T-cell (primary cell): Measurements from ENCODE around the gene A3GALT2. TPM values are rescaled to one million over a fixed set of nuclear protein-coding genes. Genes with fewer than 3 reads are reported as not detected.

Experiments used
- ATAC-seq, 4 experiments: fragments of 200-7000 bp in 3 of 4; fragments of 150-1000 bp in 1 of 4; cut with Tn5 transposase; replicated peaks in 1 of 4; 1 replicate in 3 of 4; 2 replicates in 1 of 4; pipeline ENCODE4 v1.10.0; 2021; ENCODE audit warnings: moderate library complexity in 3 of 4, mild to moderate bottlenecking in 2 of 4, moderate number of reproducible peaks in 1 of 4
- CTCF ChIA-PET, 2 donors: fragments of 300-600 bp; sonication (Branson Sonifier 250); formaldehyde crosslinking; loops; one replicate each; lab custom pipeline; 2022; ENCODE audit warnings: antibody characterized with exemption in 2 of 2; lab: Charles Lee
- POLR2A ChIA-PET, 2 donors: fragments of 300-600 bp; sonication (Branson Sonifier 250); formaldehyde crosslinking; loops; one replicate each; lab custom pipeline; 2022; ENCODE audit warnings: antibody characterized with exemption in 2 of 2; lab: Charles Lee
- DNase-seq, 35 experiments: peaks; one replicate each; pipeline versions ENCODE4 v3.0.0 to v3.0.0-alpha.2; 2013 to 2023
- H3K27ac ChIP-seq: one replicate; pipeline ENCODE4 v1.5.1; 2013; ENCODE audit warnings: low read length
- H3K27me3 ChIP-seq, 2 experiments: replicated peaks in 1 of 2; 1 replicate in 1 of 2; 2 replicates in 1 of 2; pipeline versions ENCODE4 v1.6.1 to v1.7.0; 2013; ENCODE audit warnings: low read length in 1 of 2, mixed read lengths in 1 of 2; ENCODE audit not compliant: control insufficient read depth in 2 of 2, insufficient read depth in 2 of 2; ENCODE audit errors: extremely low read depth in 1 of 2
- H3K36me3 ChIP-seq, 2 donors: 1 replicate in 1 of 2; 2 replicates in 1 of 2; pipeline versions ENCODE4 v1.6.1 to v1.7.0; 2013; ENCODE audit warnings: low read length in 1 of 2; ENCODE audit not compliant: control insufficient read depth in 2 of 2, insufficient read depth in 1 of 2; ENCODE audit errors: extremely low read depth in 1 of 2
- H3K4me1 ChIP-seq, 2 experiments: 1 replicate in 1 of 2; 2 replicates in 1 of 2; pipeline versions ENCODE4 v1.6.1 to v1.7.0; 2013; ENCODE audit warnings: low read length in 2 of 2, mixed read lengths in 1 of 2; ENCODE audit not compliant: insufficient read depth in 2 of 2, control insufficient read depth in 1 of 2; ENCODE audit errors: extremely low read depth in 1 of 2
- H3K4me3 ChIP-seq, 2 donors: 1 replicate in 1 of 2; 2 replicates in 1 of 2; pipeline versions ENCODE4 v1.5.1 to v1.7.0; 2013; ENCODE audit warnings: mild to moderate bottlenecking in 2 of 2, low read length in 1 of 2, moderate library complexity in 1 of 2; ENCODE audit not compliant: control insufficient read depth in 1 of 2; ENCODE audit errors: extremely low read depth in 1 of 2
- H3K9me3 ChIP-seq: 2 replicates; pipeline ENCODE4 v1.7.0; 2013
- H3K27ac Mint-ChIP-seq, 2 donors: one replicate each; pipeline ENCODE4 v1.8.0; 2020 to 2021; ENCODE audit warnings: mild to moderate bottlenecking in 2 of 2, mixed read lengths in 2 of 2
- H3K27me3 Mint-ChIP-seq, 2 donors: one replicate each; pipeline ENCODE4 v1.8.0; 2021 to 2022; ENCODE audit warnings: mixed read lengths in 2 of 2
- H3K36me3 Mint-ChIP-seq: one replicate; pipeline ENCODE4 v1.8.0; 2021; ENCODE audit warnings: mixed read lengths
- H3K4me1 Mint-ChIP-seq, 3 donors: one replicate each; pipeline ENCODE4 v1.8.0; 2020 to 2022; ENCODE audit warnings: mixed read lengths in 3 of 3, mild to moderate bottlenecking in 1 of 3
- H3K4me3 Mint-ChIP-seq, 3 donors: one replicate each; pipeline ENCODE4 v1.8.0; 2020 to 2022; ENCODE audit warnings: mild to moderate bottlenecking in 3 of 3, mixed read lengths in 3 of 3, moderate library complexity in 3 of 3
- H3K9me3 Mint-ChIP-seq, 3 donors: one replicate each; pipeline ENCODE4 v1.8.0; 2020 to 2022; ENCODE audit warnings: mixed read lengths in 3 of 3
- WGBS: methylation state at CpG from one replicate; pipeline ENCODE4 v1.1.5; 2013; ENCODE audit warnings: missing lambda C conversion rate; ENCODE audit not compliant: insufficient coverage; 5-methylcytosine and 5-hydroxymethylcytosine counted together
- total RNA-seq, 35 experiments: library from RNA in 6 of 35; stranded (reverse) in 6 of 35; fragments of 120-200 nt in 1 of 35; gene quantifications; one replicate each; pipeline versions ENCODE4 v1.2.1 to v1.2.4 and lab custom pipeline; 2013 to 2026

A3GALT2 gene
- total RNA-seq, 5 donors from 2014 or later (not counting 1 experiment from before 2014, with no cell fraction given) = 0.26 TPM; not detected in 4

- ChIA-PET CTCF (no interaction called here), POLR2A (no interaction called here)
- Histone ChIP-seq H3K27ac (no peak overlapping the region), H3K4me3 (no peak overlapping the region), H3K9me3 (no peaks in the 10 kb centered on the region), H3K27me3 (no peaks in the 10 kb centered on the region), H3K36me3 (peaks cover 9 to 24% of the 10 kb centered on the region in 2 donors), H3K4me1 (peaks cover 0 to 3% of the 10 kb centered on the region in 2 experiments)
- no peak for ATAC-seq
- Mint-ChIP-seq H3K27ac (no peak overlapping the region), H3K9me3 (no peaks in the 10 kb centered on the region), H3K36me3 (peaks cover 14% of the 10 kb centered on the region), H3K27me3 (no peaks in the 10 kb centered on the region), H3K4me3 (no peak overlapping the region), H3K4me1 (peaks cover 40 to 54% (median 46%) of the 10 kb centered on the region in 3 donors)
- WGBS = 98% methylated on average over 5 of the region's 6 CpGs
- no peak for DNase-seq
These were observed 16.5 kb upstream of the A3GALT2 start for GRCh38 chr1:33337441-33337840.

GRCh38 chr1:33336580-33336979 is 15.7 kb upstream of the A3GALT2 start:
- POLR2A ChIA-PET = interaction anchor here in 1 of 2 donors (0.6 kb wide), 1 partner anchor 79 kb away, joined by 5 read pairs; no protein-coding TSS in a partner anchor

GRCh38 chr1:33335020-33335419 is 14.1 kb upstream of the A3GALT2 start:
- H3K9me3 Mint-ChIP-seq = no peaks in the 10 kb centered on the region
- Histone ChIP-seq H3K4me1 (no peaks in the 10 kb centered on the region), H3K9me3 (no peaks in the 10 kb centered on the region), H3K4me3 (no peak overlapping the region), H3K27me3 (no peaks in the 10 kb centered on the region), H3K27ac (no peak overlapping the region), H3K36me3 (peaks cover 29 to 49% of the 10 kb centered on the region in 2 donors)
- DNase-seq = no peak
- no peak overlapping the region for H3K4me3 Mint-ChIP-seq
- H3K4me1 Mint-ChIP-seq = peaks cover 27 to 38% (median 28%) of the 10 kb centered on the region in 3 donors
- peaks cover 30% of the 10 kb centered on the region for H3K36me3 Mint-ChIP-seq
- H3K27me3 Mint-ChIP-seq = no peaks in the 10 kb centered on the region
- POLR2A ChIA-PET = no interaction called here
- CTCF ChIA-PET = no interaction called here
- WGBS = 15% methylated on average over 2 of the region's 4 CpGs
- ATAC-seq = no peak
- no peak overlapping the region for H3K27ac Mint-ChIP-seq

More at GRCh38 chr1:33336580-33336979, 15.7 kb upstream of the A3GALT2 start:
- ATAC-seq = no peak
- Mint-ChIP-seq H3K9me3 (no peaks in the 10 kb centered on the region), H3K4me1 (peaks cover 39 to 52% (median 43%) of the 10 kb centered on the region in 3 donors), H3K4me3 (no peak overlapping the region), H3K27me3 (no peaks in the 10 kb centered on the region), H3K36me3 (peaks cover 23% of the 10 kb centered on the region), H3K27ac (no peak overlapping the region)
- H3K4me3 ChIP-seq = no peak overlapping the region
- peaks cover 0 to 3% of the 10 kb centered on the region in 2 experiments for H3K4me1 ChIP-seq
- CTCF ChIA-PET = no interaction called here
- H3K27me3 ChIP-seq = no peaks in the 10 kb centered on the region
- no peak overlapping the region for H3K27ac ChIP-seq
- no peak for DNase-seq
- WGBS = 100% methylated on average over 2 of the region's 9 CpGs
- no peaks in the 10 kb centered on the region for H3K9me3 ChIP-seq
- H3K36me3 ChIP-seq = peaks cover 16 to 33% of the 10 kb centered on the region in 2 donors

GRCh38 chr1:33334081-33334552 is 13.2 kb upstream of the A3GALT2 start:
- no peaks in the 10 kb centered on the region for H3K9me3 Mint-ChIP-seq
- no peaks in the 10 kb centered on the region for H3K27me3 Mint-ChIP-seq
- no peak overlapping the region for H3K27ac ChIP-seq
- CTCF ChIA-PET = no interaction called here
- WGBS = 94% methylated on average over 17 of the region's 17 CpGs
- POLR2A ChIA-PET = no interaction called here
- no peak for ATAC-seq
- no peak overlapping the region for H3K4me3 ChIP-seq
- no peak overlapping the region for H3K4me3 Mint-ChIP-seq
- no peaks in the 10 kb centered on the region for H3K27me3 ChIP-seq
- peaks cover 39% of the 10 kb centered on the region for H3K36me3 Mint-ChIP-seq
- no peak for DNase-seq
- H3K27ac Mint-ChIP-seq = no peak overlapping the region
- H3K4me1 ChIP-seq = no peaks in the 10 kb centered on the region
- no peaks in the 10 kb centered on the region for H3K9me3 ChIP-seq
- peaks cover 34 to 58% of the 10 kb centered on the region in 2 donors for H3K36me3 ChIP-seq
- H3K4me1 Mint-ChIP-seq = peaks cover 25 to 32% (median 25%) of the 10 kb centered on the region in 3 donors

GRCh38 chr1:33332881-33333280 is 12.0 kb upstream of the A3GALT2 start:
- POLR2A ChIA-PET = no interaction called here
- no peaks in the 10 kb centered on the region for H3K27me3 Mint-ChIP-seq
- no peak for ATAC-seq
- CTCF ChIA-PET = interaction anchor here in 1 of 2 donors (0.6 kb wide), 1 partner anchor 1323 kb away, joined by 3 read pairs; no protein-coding TSS in a partner anchor
- H3K36me3 Mint-ChIP-seq = peaks cover 48% of the 10 kb centered on the region
- H3K4me1 Mint-ChIP-seq = peaks cover 15 to 21% (median 16%) of the 10 kb centered on the region in 3 donors
- no peaks in the 10 kb centered on the region for H3K4me1 ChIP-seq
- H3K27ac Mint-ChIP-seq = no peak overlapping the region
- H3K4me3 ChIP-seq = no peak overlapping the region
- no peak overlapping the region for H3K27ac ChIP-seq
- H3K9me3 Mint-ChIP-seq = no peaks in the 10 kb centered on the region
- peaks cover 34 to 70% of the 10 kb centered on the region in 2 donors for H3K36me3 ChIP-seq
- no peaks in the 10 kb centered on the region for H3K27me3 ChIP-seq
- no peaks in the 10 kb centered on the region for H3K9me3 ChIP-seq
- no peak for DNase-seq
- no peak overlapping the region for H3K4me3 Mint-ChIP-seq
- WGBS = 100% methylated on average over 4 of the region's 5 CpGs

GRCh38 chr1:33332357-33332789 is 11.5 kb upstream of the A3GALT2 start:
- Mint-ChIP-seq H3K4me1 (peaks cover 11 to 16% (median 12%) of the 10 kb centered on the region in 3 donors), H3K36me3 (peaks cover 48% of the 10 kb centered on the region), H3K27me3 (no peaks in the 10 kb centered on the region), H3K4me3 (no peak overlapping the region), H3K9me3 (no peaks in the 10 kb centered on the region), H3K27ac (no peak overlapping the region)
- ChIA-PET CTCF (no interaction called here), POLR2A (no interaction called here)
- Histone ChIP-seq H3K36me3 (peaks cover 37 to 75% of the 10 kb centered on the region in 2 donors), H3K27ac (no peak overlapping the region), H3K4me3 (no peak overlapping the region), H3K27me3 (no peaks in the 10 kb centered on the region), H3K9me3 (no peaks in the 10 kb centered on the region), H3K4me1 (no peaks in the 10 kb centered on the region)
- 100% methylated on average over 6 of the region's 10 CpGs for WGBS
- DNase-seq (no peak), ATAC-seq (no peak)
